Right lobe of liver (tissue), 6 donors: ENCODE measurements around the gene SNAPC3. TPM values are rescaled to one million over a fixed set of nuclear protein-coding genes. Genes with fewer than 3 reads are reported as not detected.

Experiments used
- ATAC-seq, 4 donors: fragments of 200-7000 bp; cut with Tn5 transposase; one replicate each; pipeline ENCODE4 v1.9.1; 2020; ENCODE audit warnings: mild to moderate bottlenecking in 4 of 4, moderate library complexity in 4 of 4
- DNase-seq, 3 donors: peaks; one replicate each; pipeline ENCODE4 v3.0.0-alpha.2; 2020
- H3K27ac ChIP-seq, 3 donors: fragments of 200-600 bp; one replicate each; pipeline ENCODE4 v1.8.0; 2022
- H3K27me3 ChIP-seq, 2 donors: fragments of 200-600 bp; one replicate each; pipeline ENCODE4 v1.8.0; 2022
- H3K36me3 ChIP-seq, 4 donors: fragments of 200-600 bp; sonication (generic) in 1 of 4; one replicate each; pipeline versions ENCODE4 v1.5.1 to v1.8.0; 2017 to 2022; ENCODE audit warnings: control low read depth in 1 of 4
- H3K4me1 ChIP-seq, 4 donors: fragments of 200-600 bp; sonication (generic) in 1 of 4; one replicate each; pipeline versions ENCODE4 v1.5.1 to v1.8.0; 2017 to 2022; ENCODE audit warnings: control low read depth in 1 of 4
- H3K4me3 ChIP-seq, 3 donors: fragments of 200-600 bp; one replicate each; pipeline ENCODE4 v1.8.0; 2022
- H3K9me3 ChIP-seq, 4 donors: fragments of 200-600 bp; sonication (generic) in 1 of 4; one replicate each; pipeline versions ENCODE4 v1.5.1 to v1.8.0; 2017 to 2022; ENCODE audit warnings: control low read depth in 1 of 4
- POLR2A ChIP-seq: fragments of 450-650 bp; IDR thresholded peaks from one replicate; pipeline ENCODE4 v1.6.1; 2017; ENCODE audit warnings: antibody characterized with exemption, mild to moderate bottlenecking
- WGBS: methylation state at CpG from one replicate; pipeline ENCODE4 v1.1.6; 2018; ENCODE audit warnings: low coverage, low lambda C conversion rate; ENCODE audit not compliant: insufficient coverage; ENCODE audit errors: missing lambda C conversion rate; 5-methylcytosine and 5-hydroxymethylcytosine counted together
- intact Hi-C, 2 donors: fragments of 100-400 bp; cut with DNase I; formaldehyde crosslinking; loops; one replicate each; pipeline versions ENCODE4 v1.11.2 to v1.14.1; 2022
- total RNA-seq, 6 experiments: library from RNA; depleted of rRNA in 2 of 6; stranded (reverse); fragments of >200 nt in 2 of 6; fragmentation: NEBNext Ultra II Directional in 3 of 6; extraction: Animal tissue kit (Norgen Biotek cat#: 25700) in 3 of 6; gene quantifications; one replicate each; pipeline versions ENCODE4 v1.1.0 to v1.2.4, GENCODE V29; 2016 to 2023
- TF ChIP-seq, protein P1 (sequence below), 4 donors: fragments of 200-600 bp in 3 of 4; fragments of 450-650 bp in 1 of 4; IDR thresholded peaks; one replicate each; pipeline versions ENCODE4 v1.5.1 to v1.8.0; 2016 to 2022; ENCODE audit warnings: antibody characterized with exemption in 4 of 4, mild to moderate bottlenecking in 2 of 4
- donor health status: DM: no; HTN: yes; CAD: no.
- donor health status: DM: no; HTN: no; CAD: no.
- donor health status: DM: no; HTN: no; CAD: no.
- donor health status: DM: no; HTN: yes; CAD: no.
- donor health status: DM: no; HTN: yes; CAD: no.

SNAPC3 gene
- total RNA-seq, 6 experiments from 2014 or later, result 9.6 to 13.5 (median 13.3) TPM

DNA sequence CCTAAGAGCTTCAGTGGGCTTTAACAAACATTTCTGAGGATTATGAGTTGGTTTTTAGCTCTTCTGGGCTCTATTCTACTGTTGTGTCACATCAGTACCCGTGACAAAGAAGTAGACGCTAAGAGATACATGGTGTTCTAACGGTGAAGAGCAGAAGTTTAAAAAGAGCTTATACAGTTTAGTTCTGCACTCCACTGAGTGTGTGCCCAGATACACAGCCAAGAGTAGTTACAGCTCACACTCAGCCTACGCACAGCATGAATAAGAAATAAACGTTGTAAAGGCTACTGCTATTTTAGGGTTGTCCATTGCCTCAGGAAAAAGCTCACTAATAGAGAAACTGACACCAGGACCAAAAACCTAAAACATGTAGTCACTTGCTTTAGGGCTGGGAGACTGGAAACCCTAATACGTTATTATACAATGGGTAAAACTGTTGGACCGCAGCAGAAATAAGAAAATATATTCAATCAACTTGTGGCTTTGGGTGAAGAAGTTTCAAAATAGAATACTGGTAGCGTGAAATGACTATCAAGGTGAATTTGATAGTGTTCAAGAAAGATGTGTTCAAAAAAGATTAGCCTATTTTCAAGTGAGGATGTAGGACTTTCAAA, 53.4 kb downstream of the SNAPC3 start:
- ATAC-seq (no peak), DNase-seq (no peak)
- no peaks in the 10 kb centered on the region for H3K27me3 ChIP-seq
- no peaks in the 10 kb centered on the region for H3K9me3 ChIP-seq
- peaks cover 0 to 15% (median 0%) of the 10 kb centered on the region in 4 donors for H3K4me1 ChIP-seq
- intact Hi-C loops, result no loop called here
- 91% methylated on average over 8 of the region's 8 CpGs for WGBS
- peaks cover 0 to 3% (median under 1%) of the 10 kb centered on the region in 4 donors for H3K36me3 ChIP-seq
- no peak overlapping the region for H3K27ac ChIP-seq
- no peak for TF ChIP-seq POLR2A
- TF ChIP-seq, protein P1, sequence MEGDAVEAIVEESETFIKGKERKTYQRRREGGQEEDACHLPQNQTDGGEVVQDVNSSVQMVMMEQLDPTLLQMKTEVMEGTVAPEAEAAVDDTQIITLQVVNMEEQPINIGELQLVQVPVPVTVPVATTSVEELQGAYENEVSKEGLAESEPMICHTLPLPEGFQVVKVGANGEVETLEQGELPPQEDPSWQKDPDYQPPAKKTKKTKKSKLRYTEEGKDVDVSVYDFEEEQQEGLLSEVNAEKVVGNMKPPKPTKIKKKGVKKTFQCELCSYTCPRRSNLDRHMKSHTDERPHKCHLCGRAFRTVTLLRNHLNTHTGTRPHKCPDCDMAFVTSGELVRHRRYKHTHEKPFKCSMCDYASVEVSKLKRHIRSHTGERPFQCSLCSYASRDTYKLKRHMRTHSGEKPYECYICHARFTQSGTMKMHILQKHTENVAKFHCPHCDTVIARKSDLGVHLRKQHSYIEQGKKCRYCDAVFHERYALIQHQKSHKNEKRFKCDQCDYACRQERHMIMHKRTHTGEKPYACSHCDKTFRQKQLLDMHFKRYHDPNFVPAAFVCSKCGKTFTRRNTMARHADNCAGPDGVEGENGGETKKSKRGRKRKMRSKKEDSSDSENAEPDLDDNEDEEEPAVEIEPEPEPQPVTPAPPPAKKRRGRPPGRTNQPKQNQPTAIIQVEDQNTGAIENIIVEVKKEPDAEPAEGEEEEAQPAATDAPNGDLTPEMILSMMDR (IDR thresholded peaks at IDR 0.05), result no peak
- no peak overlapping the region for H3K4me3 ChIP-seq

DNA sequence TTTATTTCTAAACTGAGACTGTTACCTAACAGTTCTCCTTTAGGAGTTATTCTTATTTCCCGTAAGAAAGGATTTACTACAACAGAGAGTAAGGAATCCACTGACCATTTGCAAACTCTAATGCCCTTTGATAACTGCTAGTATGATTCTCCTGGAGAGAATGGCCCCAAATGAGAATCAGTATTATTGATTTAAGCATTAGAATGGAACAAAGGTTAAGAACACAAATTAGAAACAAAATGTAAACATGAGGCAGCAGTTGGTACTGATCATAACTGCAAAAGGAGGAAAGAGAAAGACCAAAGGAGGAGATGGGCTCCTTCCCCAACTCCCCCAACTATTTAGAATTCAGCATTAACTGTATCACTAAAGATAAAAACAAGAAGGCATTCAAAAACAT, 57.4 kb downstream of the SNAPC3 start:
- 46% methylated on average over 1 of the region's 1 CpG for WGBS
- ATAC-seq (peak; percentile 65 to 85 (median 79)), DNase-seq (no peak)
- Histone ChIP-seq H3K9me3 (no peaks in the 10 kb centered on the region), H3K4me3 (no peak overlapping the region), H3K36me3 (no peaks in the 10 kb centered on the region), H3K27me3 (no peaks in the 10 kb centered on the region), H3K27ac (no peak overlapping the region), H3K4me1 (peaks cover 0 to 15% (median 0%) of the 10 kb centered on the region in 4 donors)
- intact Hi-C loops, result no loop called here
- TF ChIP-seq, protein P1 (IDR thresholded peaks at IDR 0.05), result no peak
- TF ChIP-seq POLR2A, result no peak

DNA sequence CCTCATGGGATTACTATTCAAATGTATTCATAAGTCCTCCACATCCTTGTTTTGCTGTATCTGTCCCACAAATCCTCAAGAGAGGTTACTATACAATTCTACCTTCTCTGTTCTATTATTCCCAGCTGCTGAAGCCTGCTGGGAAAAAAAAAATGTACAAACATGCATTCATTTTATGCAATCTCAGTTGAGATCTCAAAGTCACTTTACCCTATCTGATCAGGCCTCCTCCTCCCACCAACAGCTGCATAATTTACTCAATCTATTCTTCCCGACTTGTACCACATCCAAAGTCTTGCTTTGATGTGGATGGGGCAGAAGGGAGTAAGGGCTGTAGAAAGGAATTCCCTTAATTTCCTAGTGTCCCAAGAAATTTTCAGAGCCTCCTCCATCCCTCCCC, 59.5 kb downstream of the SNAPC3 start:
- no peak overlapping the region for H3K27ac ChIP-seq
- ATAC-seq (no peak), DNase-seq (no peak)
- peaks cover 0 to 6% (median 0%) of the 10 kb centered on the region in 4 donors for H3K36me3 ChIP-seq
- H3K9me3 ChIP-seq, result no peaks in the 10 kb centered on the region
- intact Hi-C loops, result no loop called here
- no peak overlapping the region for H3K4me3 ChIP-seq
- peaks cover 0 to 15% (median 0%) of the 10 kb centered on the region in 4 donors for H3K4me1 ChIP-seq
- no peak for TF ChIP-seq POLR2A
- TF ChIP-seq, protein P1 (IDR thresholded peaks at IDR 0.05), result no peak
- 67% methylated on average over 1 of the region's 1 CpG for WGBS
- no peaks in the 10 kb centered on the region for H3K27me3 ChIP-seq

DNA sequence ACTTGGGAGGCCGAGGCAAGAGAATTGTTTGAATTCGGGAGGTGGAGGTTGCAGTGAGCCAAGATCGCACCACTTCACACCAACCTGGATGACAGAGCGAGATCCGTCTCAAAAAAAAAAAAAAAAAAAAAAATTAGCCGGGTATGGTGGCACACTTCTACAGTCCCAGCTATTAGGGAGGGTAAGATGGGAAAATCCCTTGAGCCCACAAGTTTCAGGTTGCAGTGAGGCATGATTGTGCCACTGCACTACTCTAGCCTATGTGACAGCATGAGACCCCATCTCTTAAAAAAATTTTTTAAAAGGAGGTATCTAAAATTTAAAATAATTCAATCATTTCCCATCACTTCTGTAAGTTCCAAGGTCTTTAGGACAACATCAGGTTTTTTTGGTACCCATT, 62.1 kb downstream of the SNAPC3 start:
- WGBS, result 100% methylated on average over 4 of the region's 6 CpGs
- H3K9me3 ChIP-seq, result no peaks in the 10 kb centered on the region
- no peak overlapping the region for H3K4me3 ChIP-seq
- no peak overlapping the region for H3K27ac ChIP-seq
- DNase-seq (no peak), ATAC-seq (no peak)
- no peaks in the 10 kb centered on the region for H3K27me3 ChIP-seq
- H3K4me1 ChIP-seq, result peaks cover 0 to 8% (median 0%) of the 10 kb centered on the region in 4 donors
- peaks cover 0 to 6% (median 2%) of the 10 kb centered on the region in 4 donors for H3K36me3 ChIP-seq
- intact Hi-C loops, result no loop called here
- TF ChIP-seq, protein P1 (IDR thresholded peaks at IDR 0.05), result no peak
- TF ChIP-seq POLR2A, result no peak
